Natural killer cell (primary cell): ENCODE data around the gene IBA57. TPM values are rescaled to one million over a fixed set of nuclear protein-coding genes. Genes with fewer than 3 reads are reported as not detected.

Source experiments
- ATAC-seq, 3 donors: fragments of 150-1000 bp in 2 of 3; fragments of 200-7000 bp in 1 of 3; cut with Tn5 transposase; 1 replicate in 1 of 3; 2 replicates in 2 of 3; pipeline ENCODE4 v1.10.0; 2021; ENCODE audit warnings: mild to moderate bottlenecking in 2 of 3, moderate library complexity in 2 of 3
- DNase-seq, 2 donors: peaks; one replicate each; pipeline versions ENCODE4 v3.0.0 to v3.0.0-alpha.2; 2013 to 2021; ENCODE audit warnings: mixed read lengths in 1 of 2
- H3K27ac ChIP-seq: one replicate; pipeline ENCODE4 v1.5.1; 2013; ENCODE audit warnings: mild to moderate bottlenecking, low read length
- H3K27me3 ChIP-seq: one replicate; pipeline ENCODE4 v1.6.1; 2013; ENCODE audit warnings: low read length; ENCODE audit not compliant: control insufficient read depth, insufficient read depth
- H3K36me3 ChIP-seq: one replicate; pipeline ENCODE4 v1.6.1; 2013; ENCODE audit warnings: low read length; ENCODE audit not compliant: control insufficient read depth, insufficient read depth
- H3K4me1 ChIP-seq: one replicate; pipeline ENCODE4 v1.6.1; 2013; ENCODE audit warnings: low read length; ENCODE audit not compliant: control insufficient read depth, insufficient read depth
- H3K4me3 ChIP-seq: one replicate; pipeline ENCODE4 v1.5.1; 2013; ENCODE audit warnings: low read length
- H3K9me3 ChIP-seq: one replicate; pipeline ENCODE4 v1.6.1; 2013; ENCODE audit warnings: low read length; ENCODE audit not compliant: control insufficient read depth, insufficient read depth
- H3K27ac Mint-ChIP-seq, 2 donors: one replicate each; pipeline ENCODE4 v1.8.0; 2022; ENCODE audit warnings: mild to moderate bottlenecking in 2 of 2, mixed read lengths in 2 of 2, moderate library complexity in 1 of 2
- H3K27me3 Mint-ChIP-seq, 2 donors: one replicate each; pipeline ENCODE4 v1.8.0; 2022; ENCODE audit warnings: low read depth in 2 of 2, mixed read lengths in 2 of 2
- H3K36me3 Mint-ChIP-seq: one replicate; pipeline ENCODE4 v1.8.0; 2022; ENCODE audit warnings: mixed read lengths
- H3K4me1 Mint-ChIP-seq, 2 donors: one replicate each; pipeline ENCODE4 v1.8.0; 2022; ENCODE audit warnings: mixed read lengths in 2 of 2
- H3K4me3 Mint-ChIP-seq: one replicate; pipeline ENCODE4 v1.8.0; 2022; ENCODE audit warnings: mild to moderate bottlenecking, moderate library complexity, mixed read lengths
- H3K9me3 Mint-ChIP-seq, 2 donors: one replicate each; pipeline ENCODE4 v1.8.0; 2022; ENCODE audit warnings: mixed read lengths in 2 of 2
- CTCF ChIP-seq: fragments of 200-600 bp; IDR thresholded peaks from one replicate; pipeline ENCODE4 v1.8.0; 2022; ENCODE audit warnings: antibody characterized with exemption
- WGBS: methylation state at CpG from one replicate; pipeline ENCODE4 v1.1.7; 2013; ENCODE audit warnings: missing lambda C conversion rate; ENCODE audit not compliant: insufficient coverage; 5-methylcytosine and 5-hydroxymethylcytosine counted together
- intact Hi-C: fragments of 100-400 bp; cut with micrococcal nuclease; formaldehyde crosslinking; loops from one replicate; pipeline ENCODE4 v1.14.2; 2022
- total RNA-seq, 4 donors: library from RNA; stranded (reverse); fragments of 120-200 nt in 1 of 4; gene quantifications; one replicate each; pipeline versions ENCODE4 v1.2.3 to v1.2.4, GENCODE V29; 2013 to 2022

Gene IBA57
- total RNA-seq, 3 donors from 2014 or later (not counting 1 experiment from before 2014, with no cell fraction given): 13.3 to 14.1 (median 13.8) TPM

- no peak for TF ChIP-seq CTCF
- Mint-ChIP-seq H3K4me3 (no peak overlapping the region), H3K27ac (no peak overlapping the region), H3K36me3 (no peaks in the 10 kb centered on the region), H3K27me3 (no peaks in the 10 kb centered on the region), H3K4me1 (peaks cover 11 to 17% of the 10 kb centered on the region in 2 donors), H3K9me3 (no peaks in the 10 kb centered on the region)
- DNase-seq (no peak), ATAC-seq (no peak)
- no peaks in the 10 kb centered on the region for H3K9me3 ChIP-seq
- intact Hi-C loops: no loop called here
- no peak overlapping the region for H3K27ac ChIP-seq
- peaks cover 24% of the 10 kb centered on the region for H3K4me1 ChIP-seq
- WGBS: 95% methylated on average over 15 of the region's 15 CpGs
- no peaks in the 10 kb centered on the region for H3K36me3 ChIP-seq
- H3K27me3 ChIP-seq: no peaks in the 10 kb centered on the region
- no peak overlapping the region for H3K4me3 ChIP-seq
These were observed 5.3 kb upstream of the IBA57 start for GRCh38 chr1:228160201-228160761.

DNA sequence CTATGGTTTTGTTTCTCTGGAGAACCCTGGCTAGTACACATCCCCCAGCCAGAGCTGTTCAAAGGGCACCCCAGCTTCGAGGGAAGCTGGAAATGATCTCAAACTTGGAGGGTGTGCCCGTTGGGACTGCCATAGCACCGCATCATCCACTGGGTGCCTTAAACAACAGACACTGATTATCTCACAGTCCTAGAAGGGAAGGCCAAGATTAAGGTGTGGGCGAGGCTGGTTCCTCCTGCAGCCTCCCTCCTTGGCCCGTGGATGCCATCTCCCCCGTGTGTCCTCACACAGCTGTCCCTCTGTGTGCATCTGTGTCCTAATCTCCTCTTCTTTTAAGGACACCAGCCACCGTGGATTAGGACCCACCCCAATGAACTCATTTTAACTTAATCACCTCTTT, 4.2 kb upstream of the IBA57 start:
- no peak overlapping the region for H3K27ac ChIP-seq
- DNase-seq (no peak), ATAC-seq (no peak)
- Mint-ChIP-seq H3K27me3 (no peaks in the 10 kb centered on the region), H3K4me3 (no peak overlapping the region), H3K4me1 (peaks cover 11 to 22% of the 10 kb centered on the region in 2 donors), H3K9me3 (no peaks in the 10 kb centered on the region), H3K36me3 (no peaks in the 10 kb centered on the region), H3K27ac (no peak overlapping the region)
- TF ChIP-seq CTCF: no peak
- no peaks in the 10 kb centered on the region for H3K27me3 ChIP-seq
- WGBS: 82% methylated on average over 6 of the region's 7 CpGs
- H3K4me1 ChIP-seq: peaks cover 27% of the 10 kb centered on the region
- H3K36me3 ChIP-seq: no peaks in the 10 kb centered on the region
- intact Hi-C loops: no loop called here
- no peak overlapping the region for H3K4me3 ChIP-seq
- H3K9me3 ChIP-seq: no peaks in the 10 kb centered on the region

DNA sequence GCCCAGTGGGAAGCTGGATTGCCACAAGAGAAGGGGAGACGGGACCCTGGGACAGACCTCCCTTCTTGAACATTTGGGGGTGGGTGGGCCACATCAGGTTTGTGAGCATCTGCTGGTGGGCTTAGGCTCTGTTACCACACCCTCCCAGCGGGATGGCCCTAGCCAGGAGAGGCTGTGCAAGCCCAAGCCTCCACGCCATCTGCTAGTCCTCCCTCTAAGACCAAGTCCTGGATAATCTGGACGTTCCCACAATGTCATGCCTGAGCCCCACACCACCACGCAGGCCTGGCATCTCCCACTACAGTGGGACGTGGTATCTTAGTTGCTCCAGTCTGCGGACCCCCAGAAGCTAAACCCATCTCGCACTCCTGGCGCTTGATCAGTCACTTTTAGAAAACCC, 3.7 kb upstream of the IBA57 start:
- Histone ChIP-seq H3K9me3 (no peaks in the 10 kb centered on the region), H3K4me3 (no peak overlapping the region), H3K36me3 (no peaks in the 10 kb centered on the region), H3K27ac (no peak overlapping the region), H3K4me1 (peaks cover 32% of the 10 kb centered on the region), H3K27me3 (no peaks in the 10 kb centered on the region)
- Mint-ChIP-seq H3K27ac (no peak overlapping the region), H3K36me3 (no peaks in the 10 kb centered on the region), H3K9me3 (no peaks in the 10 kb centered on the region), H3K27me3 (no peaks in the 10 kb centered on the region), H3K4me1 (peaks cover 15 to 27% of the 10 kb centered on the region in 2 donors), H3K4me3 (no peak overlapping the region)
- WGBS: 95% methylated on average over 9 of the region's 9 CpGs
- TF ChIP-seq CTCF: no peak
- DNase-seq: no peak
- ATAC-seq: no peak
- intact Hi-C loops: no loop called here
